GM21576 (cell line): ENCODE data around the gene TAC3.
A peak's percentile ranks its signal among the peaks of the same experiment; 100 is the strongest.

Source experiments
- ATAC-seq: cut with Tn5 transposase; IDR thresholded peaks from one replicate; pipeline ENCODE4 v1.9.1; 2021; ENCODE audit warnings: mild to moderate bottlenecking, moderate library complexity; ENCODE audit not compliant: unreplicated experiment

TAC3 gene

DNA sequence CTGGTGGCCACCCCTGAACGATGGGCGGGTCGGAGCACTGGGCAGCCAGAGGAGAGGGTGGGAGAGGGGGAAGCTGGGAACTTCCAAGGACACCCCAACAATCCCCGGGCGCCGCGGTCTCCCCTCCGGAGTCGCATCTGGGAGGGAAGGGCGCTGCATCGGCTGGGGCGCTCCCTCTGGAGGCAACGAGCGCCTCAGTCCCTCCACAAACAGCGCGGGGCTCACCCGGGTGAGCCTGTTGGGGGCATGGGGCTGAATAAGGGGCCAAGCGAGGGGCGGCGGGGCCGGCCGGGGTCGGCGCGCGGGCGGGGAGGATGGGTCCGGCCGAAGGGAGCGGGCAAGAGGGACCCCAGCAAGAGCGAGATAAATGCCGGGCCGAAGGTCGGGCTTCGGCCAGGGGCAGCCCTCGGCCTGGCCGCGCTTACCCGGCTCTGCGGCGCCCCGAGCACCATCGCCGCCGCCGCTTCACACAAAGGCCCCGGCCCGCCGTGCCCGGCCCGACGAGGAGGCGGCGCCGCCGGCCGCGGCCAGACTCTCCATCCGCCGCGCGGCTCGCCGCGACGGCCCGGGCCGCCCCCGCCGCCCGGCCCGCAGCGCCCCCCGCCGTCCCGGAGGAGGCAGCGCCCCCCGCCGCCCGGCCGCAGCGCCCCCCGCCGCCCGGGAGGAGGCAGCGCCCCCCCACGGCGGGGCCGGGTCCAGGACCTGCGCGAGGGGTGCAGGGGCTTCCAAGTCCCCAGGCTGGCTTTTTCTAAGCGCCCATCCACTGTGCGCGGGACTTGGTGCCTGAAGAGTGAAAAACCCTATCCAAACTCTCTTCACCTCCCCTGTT, 10.1 kb downstream of the TAC3 start, which contains the start of gene ZBTB39:
Gene ZBTB39 (minus strand): TSS at position 567 of the 829 bp plus-strand sequence. CDS start 1,629 bp downstream, outside the sequence.
- peak; percentile 58 for ATAC-seq

GRCh38 chr12:57004651-57005050, 11.7 kb downstream of the TAC3 start:
- ATAC-seq, result no peak

GRCh38 chr12:57003395-57003794, 12.9 kb downstream of the TAC3 start:
- no peak for ATAC-seq

GRCh38 chr12:57001448-57001906, 14.9 kb downstream of the TAC3 start:
- ATAC-seq, result no peak

GRCh38 chr12:57000393-57000792, 15.9 kb downstream of the TAC3 start:
- no peak for ATAC-seq

GRCh38 chr12:56999456-56999855, 16.9 kb downstream of the TAC3 start:
- ATAC-seq, result no peak

- peak; percentile 84 for ATAC-seq
Measured at GRCh38 chr12:56998981-56999380, 17.3 kb downstream of the TAC3 start.

- ATAC-seq, result no peak
Measured at GRCh38 chr12:56998316-56998715, 18.0 kb downstream of the TAC3 start.

DNA sequence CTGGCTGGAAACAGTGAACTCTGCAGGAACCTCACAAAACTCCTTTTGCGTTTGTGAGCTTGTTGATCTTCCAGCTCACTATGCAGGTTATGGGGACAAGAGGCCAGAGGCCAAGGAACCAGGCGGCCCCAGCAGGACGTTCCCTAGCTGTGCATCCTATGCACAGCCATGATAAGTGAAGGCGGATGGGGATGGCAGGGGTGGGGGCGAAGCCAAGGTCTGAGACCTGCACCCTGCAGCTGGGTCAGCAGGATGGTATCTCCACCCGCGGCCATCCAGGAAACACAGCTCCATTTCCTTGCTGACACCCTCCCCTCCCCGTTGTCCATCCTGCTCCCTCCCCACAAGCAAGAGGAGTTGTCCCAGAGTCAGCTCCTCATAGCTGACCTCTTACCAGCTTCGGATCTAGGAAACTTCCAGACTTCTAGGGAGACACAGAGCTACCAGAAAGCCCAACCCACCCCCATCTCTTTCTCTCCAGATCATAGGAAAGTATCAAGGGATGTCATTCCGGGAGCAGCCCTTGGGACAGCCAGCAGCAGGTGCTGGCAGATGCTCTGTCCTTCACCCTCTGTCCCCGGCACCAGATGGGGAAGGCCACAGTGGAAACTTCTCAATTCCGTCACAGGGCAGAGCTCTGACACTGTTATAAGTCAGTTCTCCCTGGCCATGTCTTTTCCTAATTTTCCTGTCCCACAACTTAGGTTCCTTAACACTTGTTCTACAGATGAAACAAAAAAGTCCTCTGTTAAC, 19.4 kb downstream of the TAC3 start:
- no peak for ATAC-seq

- no peak for ATAC-seq
Measured at GRCh38 chr12:56995930-56996496, 20.3 kb downstream of the TAC3 start.

- ATAC-seq, result no peak
Measured at GRCh38 chr12:56995201-56995929, 21.0 kb downstream of the TAC3 start.

DNA sequence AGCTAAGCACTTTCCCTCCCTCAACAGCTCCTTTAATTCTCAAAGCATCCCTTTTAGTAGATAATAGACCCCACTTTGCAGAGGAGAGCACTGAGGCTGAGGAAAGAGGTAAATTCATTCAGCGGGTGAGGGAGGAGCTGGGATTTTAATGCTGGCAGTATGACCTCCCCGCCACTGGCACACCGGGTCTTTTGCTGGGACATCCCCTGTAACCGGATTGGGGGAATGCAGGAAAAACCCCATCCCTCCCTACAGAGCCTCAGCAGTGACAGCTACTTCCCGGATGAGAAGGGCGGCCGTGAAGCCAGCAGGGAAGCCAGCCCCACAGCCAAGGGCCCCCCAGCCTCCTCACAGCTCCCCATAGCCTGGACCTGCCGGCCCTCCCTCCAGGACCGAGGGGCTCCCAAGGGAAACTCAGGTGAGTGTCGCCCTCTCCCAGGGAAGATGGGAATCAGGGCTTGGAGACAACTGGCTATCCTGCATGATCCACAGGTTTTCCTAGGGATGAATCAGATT, 22.0 kb downstream of the TAC3 start:
- ATAC-seq, result no peak

DNA sequence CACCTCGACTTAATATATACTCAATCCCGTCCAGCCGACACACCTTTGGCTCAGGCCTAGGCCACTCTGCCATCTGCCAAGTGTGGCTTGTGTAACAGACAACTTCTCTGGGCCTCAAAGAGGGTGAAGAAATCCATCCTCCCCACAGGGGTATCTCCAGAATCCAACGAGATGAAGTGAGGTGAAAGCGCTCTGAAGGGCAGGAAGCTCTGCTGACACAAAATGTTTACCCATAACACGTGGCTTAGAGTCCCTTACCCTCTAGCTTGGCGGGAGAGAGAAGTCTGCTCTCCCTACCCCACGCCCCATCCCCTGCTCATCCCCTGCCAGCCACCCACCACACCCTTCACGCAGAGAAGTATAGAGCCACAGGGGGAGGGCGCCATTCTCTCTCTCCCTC, 23.0 kb downstream of the TAC3 start:
- ATAC-seq, result no peak

DNA sequence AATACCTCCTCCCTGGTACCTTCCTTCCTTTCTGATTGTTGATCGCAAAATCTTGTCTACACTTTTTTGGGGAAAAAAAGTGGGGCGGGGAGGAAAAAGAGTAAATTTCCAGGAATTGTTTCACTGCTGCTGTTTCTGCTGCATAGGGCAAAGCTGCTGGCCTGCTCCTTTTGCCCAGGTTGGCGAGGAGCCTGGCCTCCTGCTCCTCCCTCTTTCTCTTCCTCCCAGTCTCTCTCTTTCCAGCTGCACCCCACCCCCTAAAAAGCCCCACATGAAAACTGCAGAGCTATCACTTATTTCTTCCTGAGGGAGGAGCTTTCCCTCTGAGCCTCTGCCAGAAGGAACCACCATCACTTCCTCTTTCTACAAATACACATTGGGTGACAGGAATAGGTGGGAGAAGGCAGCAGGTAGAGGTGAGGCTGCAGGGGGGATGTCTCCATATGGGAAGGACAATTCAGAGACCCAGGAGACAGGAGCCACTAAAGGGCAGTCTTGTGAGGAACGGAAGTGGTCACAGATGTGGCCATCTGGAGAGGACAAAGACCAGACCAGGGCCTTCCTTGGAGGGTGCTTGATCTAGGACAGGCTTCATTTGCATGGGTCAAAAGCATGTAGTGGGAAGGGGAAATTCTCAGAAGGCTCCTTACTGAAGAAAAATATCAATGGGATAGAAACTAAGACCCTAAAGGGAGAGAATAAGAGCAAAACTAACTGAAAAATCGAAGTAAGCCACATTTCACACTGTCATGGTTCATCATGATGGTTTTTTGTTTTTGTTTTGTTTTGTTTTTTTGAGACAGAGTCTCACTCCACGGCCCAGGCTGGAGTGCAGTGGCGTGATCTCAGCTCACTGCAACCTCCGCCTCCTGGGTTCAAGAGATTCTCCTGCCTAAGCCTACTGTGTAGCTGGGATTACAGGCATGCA, 24.7 kb downstream of the TAC3 start:
- ATAC-seq, result no peak

DNA sequence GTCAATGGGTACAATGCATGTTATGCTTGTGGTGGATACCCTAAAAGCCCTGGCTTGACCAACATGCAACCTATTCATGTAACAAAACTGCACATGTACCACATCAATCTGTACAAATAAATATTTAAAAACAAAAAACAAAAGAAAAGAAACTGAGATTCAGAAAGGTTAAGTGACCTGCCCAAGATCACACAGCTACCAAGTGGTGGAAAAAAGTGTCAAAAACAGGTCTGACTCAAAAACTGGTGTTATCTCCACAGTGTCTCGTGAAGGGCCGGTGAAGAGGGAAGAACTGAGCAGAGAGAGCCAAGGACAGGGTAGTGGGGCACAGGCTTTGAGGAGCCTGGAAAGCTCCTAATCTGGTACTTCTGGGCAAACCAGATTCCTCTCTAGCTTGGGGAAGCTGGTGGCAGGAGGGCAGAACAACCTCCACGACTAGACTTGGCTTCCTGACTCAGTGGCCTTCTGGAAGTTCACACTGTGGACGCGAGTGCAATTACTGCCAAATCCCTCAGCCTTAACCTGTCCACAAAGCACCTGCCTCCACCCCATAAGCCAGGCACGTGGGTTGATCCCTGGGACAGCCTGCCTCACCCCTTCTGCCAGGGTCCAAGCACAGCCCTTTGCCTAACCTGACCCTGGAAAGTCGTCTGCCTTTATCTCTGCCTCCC, 25.5 kb downstream of the TAC3 start:
- no peak for ATAC-seq

DNA sequence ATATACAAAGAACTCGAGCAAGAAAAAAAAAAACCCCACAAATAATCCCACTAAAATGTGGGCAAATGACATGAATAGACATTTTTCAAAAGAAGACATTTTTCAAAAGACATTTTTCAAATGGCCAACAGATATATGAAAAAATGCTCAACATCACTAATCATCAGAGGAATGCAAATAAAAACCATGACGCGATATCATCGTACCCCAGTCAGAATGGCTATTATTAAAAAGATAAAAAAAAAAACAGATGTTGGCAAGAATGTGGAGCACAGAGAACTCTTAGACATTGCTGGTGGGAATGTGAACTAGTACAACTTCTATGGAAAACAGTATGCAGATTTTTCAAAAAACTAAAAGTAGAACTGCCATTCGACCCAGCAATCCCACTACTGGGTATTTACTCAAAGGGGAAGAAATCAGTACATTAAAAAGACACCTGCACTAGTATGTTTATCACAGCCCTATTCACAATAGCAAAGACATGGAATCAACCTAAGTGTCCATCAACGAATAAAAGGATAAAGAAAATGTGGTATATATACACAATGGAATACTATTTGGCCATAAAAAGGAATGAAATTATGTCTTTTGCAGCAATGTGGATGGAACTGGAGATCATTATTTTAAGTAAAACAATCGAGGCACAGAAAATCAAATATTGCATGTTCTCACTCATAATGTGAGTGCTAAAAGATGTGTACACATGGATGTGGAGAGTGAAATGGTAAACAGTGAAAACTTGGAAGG, 26.3 kb downstream of the TAC3 start:
- no peak for ATAC-seq

DNA sequence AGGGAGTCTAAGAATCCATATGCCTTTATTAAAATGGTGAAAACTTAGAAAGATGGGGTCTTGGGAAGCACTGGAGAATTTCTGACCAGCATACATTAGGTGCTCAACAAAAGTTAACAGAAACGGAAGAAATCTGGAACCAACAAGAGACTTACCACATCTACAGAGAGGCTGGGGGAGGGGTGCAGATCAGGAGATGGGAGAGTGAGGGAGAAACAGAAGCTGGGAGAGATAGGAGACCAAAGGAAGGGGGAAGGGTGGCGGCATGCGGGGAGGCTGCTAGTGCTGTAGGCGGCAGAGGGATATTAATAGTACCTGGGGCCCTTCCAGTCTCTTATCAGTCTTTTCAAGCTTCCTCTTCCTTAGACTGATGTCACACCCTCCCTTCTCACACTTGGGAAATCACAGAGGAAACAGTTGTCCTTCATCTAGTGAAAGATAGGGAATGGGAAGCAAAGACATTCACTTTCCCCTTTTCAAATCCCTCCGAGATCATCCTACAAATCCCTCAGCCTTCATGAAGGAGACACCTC, 28.1 kb downstream of the TAC3 start:
- no peak for ATAC-seq

DNA sequence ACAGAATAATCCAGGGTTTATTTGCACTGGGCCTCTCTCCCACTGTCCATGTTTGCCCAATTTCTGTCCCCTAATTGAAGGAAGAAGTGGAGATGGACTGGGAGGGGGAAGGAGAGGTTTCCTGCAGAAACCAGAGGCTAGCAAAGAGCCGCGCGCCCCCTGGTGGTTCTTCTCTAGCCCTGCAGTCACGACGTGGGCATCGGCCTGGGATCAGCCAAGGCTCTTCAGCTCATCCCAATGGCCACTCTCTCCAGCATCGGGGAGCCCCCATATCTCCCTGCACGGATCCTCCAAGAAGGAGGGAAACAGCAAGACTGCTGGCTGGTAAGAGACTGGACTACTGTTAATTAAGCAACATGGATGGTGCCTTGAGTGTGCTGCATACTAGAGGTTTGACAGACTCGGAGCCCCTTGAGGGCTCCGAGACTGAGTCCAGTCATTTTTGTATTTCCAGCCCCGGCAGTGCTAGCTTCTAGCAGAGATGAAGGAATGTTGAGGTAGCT, 28.7 kb downstream of the TAC3 start:
- no peak for ATAC-seq
